Measurements from ENCODE around the gene VNN1. TPM values are rescaled to one million over a fixed set of nuclear protein-coding genes. Genes with fewer than 3 reads are reported as not detected.
"Not testable (repeated sequence)": the region's sequence is repeated elsewhere in the genome, so short reads cannot be mapped to it uniquely, and the experiment has no call there.

VNN1 gene
- total and polyA plus RNA-seq, 7 donors = 0.06 to 0.62 (median 0.32) TPM

DNA sequence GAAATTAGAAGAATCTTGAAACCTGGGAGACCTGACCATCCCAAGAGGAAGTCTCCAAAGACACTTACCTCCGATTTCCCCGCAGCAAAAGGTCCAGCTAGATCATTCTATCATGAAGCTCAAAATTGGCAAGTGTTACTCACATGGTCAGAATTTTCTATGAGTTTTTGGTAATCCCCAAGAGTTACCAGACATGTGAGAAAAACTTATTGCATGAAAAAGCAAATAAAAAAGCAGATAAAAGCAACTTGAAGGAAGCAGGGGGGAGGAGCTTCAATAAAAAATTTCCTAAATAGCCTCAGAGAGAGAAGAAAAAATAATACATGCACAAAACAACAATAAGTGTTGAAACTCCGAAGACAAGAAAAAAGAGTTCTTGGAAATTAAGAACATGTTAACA, 27.3 kb downstream of the VNN1 start:
- H3K27me3 ChIP-seq (ENCODE audit: insufficient read depth in 3 of 3, low read length in 2 of 3) = peaks cover 0 to 10% (median 0%) of the 10 kb centered on the region in 3 donors
- no peak for ATAC-seq

DNA sequence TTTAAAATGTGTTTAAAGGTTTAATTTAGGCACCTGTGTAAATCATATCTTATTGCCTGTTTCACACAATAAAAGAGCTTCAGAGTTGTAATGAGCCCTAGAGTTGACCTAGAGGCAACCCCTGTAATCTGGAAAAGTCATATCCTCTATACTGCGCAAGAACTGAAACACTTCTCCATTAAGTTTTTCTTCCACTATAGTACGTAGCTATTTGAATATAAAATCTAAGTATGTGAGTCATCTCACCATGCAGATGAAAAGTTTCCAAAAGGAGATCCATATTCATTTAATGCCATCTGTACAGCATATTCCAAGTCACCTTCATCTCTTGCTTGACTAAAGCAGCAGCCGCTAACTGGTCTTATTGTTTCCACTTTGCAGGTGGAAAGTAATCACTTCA, 28.8 kb downstream of the VNN1 start:
- Histone ChIP-seq H3K9me3 (no peaks in the 10 kb centered on the region), H3K4me1 (no peaks in the 10 kb centered on the region), H3K27me3 (ENCODE audit: insufficient read depth in 3 of 3, low read length in 2 of 3) (peaks cover 0 to 10% (median 0%) of the 10 kb centered on the region in 3 donors), H3K27ac (no peak overlapping the region), H3K36me3 (ENCODE audit: insufficient read depth in 1 of 2, low read depth in 1 of 2) (no peaks in the 10 kb centered on the region), H3K4me3 (no peak overlapping the region)
- intact Hi-C loops (cut with DNase I) = no loop called here
- DNase-seq (no peak), ATAC-seq (no peak)
- TF ChIP-seq, protein P1, sequence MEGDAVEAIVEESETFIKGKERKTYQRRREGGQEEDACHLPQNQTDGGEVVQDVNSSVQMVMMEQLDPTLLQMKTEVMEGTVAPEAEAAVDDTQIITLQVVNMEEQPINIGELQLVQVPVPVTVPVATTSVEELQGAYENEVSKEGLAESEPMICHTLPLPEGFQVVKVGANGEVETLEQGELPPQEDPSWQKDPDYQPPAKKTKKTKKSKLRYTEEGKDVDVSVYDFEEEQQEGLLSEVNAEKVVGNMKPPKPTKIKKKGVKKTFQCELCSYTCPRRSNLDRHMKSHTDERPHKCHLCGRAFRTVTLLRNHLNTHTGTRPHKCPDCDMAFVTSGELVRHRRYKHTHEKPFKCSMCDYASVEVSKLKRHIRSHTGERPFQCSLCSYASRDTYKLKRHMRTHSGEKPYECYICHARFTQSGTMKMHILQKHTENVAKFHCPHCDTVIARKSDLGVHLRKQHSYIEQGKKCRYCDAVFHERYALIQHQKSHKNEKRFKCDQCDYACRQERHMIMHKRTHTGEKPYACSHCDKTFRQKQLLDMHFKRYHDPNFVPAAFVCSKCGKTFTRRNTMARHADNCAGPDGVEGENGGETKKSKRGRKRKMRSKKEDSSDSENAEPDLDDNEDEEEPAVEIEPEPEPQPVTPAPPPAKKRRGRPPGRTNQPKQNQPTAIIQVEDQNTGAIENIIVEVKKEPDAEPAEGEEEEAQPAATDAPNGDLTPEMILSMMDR (IDR thresholded peaks at IDR 0.05) = no peak
- 66 to 69% (median 67%) methylated on average over 3 of the region's 3 CpGs for WGBS, 3 donors

More for the DNA sequence above, 27.3 kb downstream of the VNN1 start:
- intact Hi-C loops (cut with DNase I) = no loop called here
- Histone ChIP-seq H3K4me3 (no peak overlapping the region), H3K27ac (no peak overlapping the region), H3K9me3 (no peaks in the 10 kb centered on the region), H3K36me3 (ENCODE audit: insufficient read depth in 1 of 2, low read depth in 1 of 2) (no peaks in the 10 kb centered on the region), H3K4me1 (no peaks in the 10 kb centered on the region)
- no peak for DNase-seq
- TF ChIP-seq, protein P1 (IDR thresholded peaks at IDR 0.05) = no peak
- 84 to 94% (median 91%) methylated on average over 3 of the region's 3 CpGs for WGBS, 3 donors

DNA sequence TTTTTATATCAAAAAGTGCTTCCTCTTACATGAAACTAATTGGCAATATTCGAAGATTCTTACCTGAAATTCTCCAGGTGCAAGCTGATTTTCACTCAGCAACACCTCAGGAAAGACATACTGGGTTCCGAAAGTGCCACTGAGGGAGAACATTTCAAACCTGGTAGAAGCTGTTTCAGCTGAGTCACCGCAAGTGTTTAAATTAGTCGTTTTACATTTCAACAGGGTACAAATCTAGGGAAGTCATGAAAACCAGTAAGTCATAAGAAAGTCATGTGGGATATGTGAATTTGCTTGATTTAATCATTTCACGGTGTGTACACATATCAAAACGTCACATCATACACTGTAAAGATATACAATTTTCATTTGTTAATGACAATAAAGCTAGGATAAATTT, 29.6 kb downstream of the VNN1 start:
- DNase-seq = no peak
- Histone ChIP-seq H3K27ac (no peak overlapping the region), H3K4me3 (no peak overlapping the region), H3K27me3 (ENCODE audit: insufficient read depth in 3 of 3, low read length in 2 of 3) (peaks cover 0 to 5% (median 0%) of the 10 kb centered on the region in 3 donors), H3K4me1 (no peaks in the 10 kb centered on the region), H3K36me3 (ENCODE audit: insufficient read depth in 1 of 2, low read depth in 1 of 2) (no peaks in the 10 kb centered on the region), H3K9me3 (no peaks in the 10 kb centered on the region)
- no peak for ATAC-seq
- intact Hi-C loops (cut with DNase I) = no loop called here
- 77 to 82% (median 80%) methylated on average over 6 of the region's 6 CpGs for WGBS, 3 donors
- TF ChIP-seq, protein P1 (IDR thresholded peaks at IDR 0.05) = no peak

DNA sequence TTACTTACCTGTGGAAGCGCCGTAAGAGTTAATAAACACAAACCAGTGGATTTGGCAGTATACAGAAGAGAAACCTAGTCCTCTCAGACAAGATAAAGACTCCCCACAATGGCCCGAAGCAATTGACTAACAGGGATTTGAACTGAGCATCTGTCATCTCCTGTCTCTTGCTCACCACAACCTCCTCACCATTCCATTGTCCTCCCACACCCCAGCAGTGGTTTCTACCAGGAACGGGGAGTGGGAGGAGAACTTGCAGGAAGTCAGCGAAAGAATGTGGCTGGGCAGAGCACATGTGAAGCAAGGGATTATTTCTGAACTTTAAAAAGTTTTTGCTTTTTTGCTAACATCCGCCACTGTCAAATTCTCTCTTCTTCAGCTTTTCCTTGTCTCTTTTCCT, 30.3 kb downstream of the VNN1 start:
- WGBS, 3 donors = 63 to 81% (median 80%) methylated on average over 6 of the region's 6 CpGs
- no peaks in the 10 kb centered on the region for H3K36me3 ChIP-seq (ENCODE audit: insufficient read depth in 1 of 2, low read depth in 1 of 2)
- no peak overlapping the region for H3K27ac ChIP-seq
- no peak overlapping the region for H3K4me3 ChIP-seq
- DNase-seq = no peak
- ATAC-seq = no peak
- intact Hi-C loops (cut with DNase I) = no loop called here
- TF ChIP-seq, protein P1 (IDR thresholded peaks at IDR 0.05) = no peak
- H3K27me3 ChIP-seq (ENCODE audit: insufficient read depth in 3 of 3, low read length in 2 of 3) = peaks cover 0 to 5% (median 0%) of the 10 kb centered on the region in 3 donors
- H3K4me1 ChIP-seq = no peaks in the 10 kb centered on the region
- no peaks in the 10 kb centered on the region for H3K9me3 ChIP-seq

DNA sequence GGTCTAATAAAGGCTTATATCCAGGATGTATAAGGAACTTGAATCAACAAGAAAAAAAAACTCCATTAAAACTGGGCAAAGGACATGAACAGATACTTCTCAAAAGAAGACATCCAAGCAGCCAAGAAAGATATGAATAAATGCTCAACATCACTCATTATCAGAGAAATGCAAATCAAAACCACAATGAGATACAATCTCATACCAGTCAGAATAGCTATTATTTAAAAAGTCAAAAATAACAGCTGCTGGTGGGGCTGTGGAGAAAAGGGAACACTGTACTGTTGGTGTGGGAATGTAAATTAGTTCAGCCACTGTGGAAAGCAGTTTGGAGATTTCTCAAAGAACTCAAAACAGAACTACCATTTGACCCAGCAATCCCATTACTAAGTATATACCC, 34.8 kb downstream of the VNN1 start:
- H3K27me3 ChIP-seq (ENCODE audit: insufficient read depth in 3 of 3, low read length in 2 of 3); H3K9me3 ChIP-seq; H3K36me3 ChIP-seq (ENCODE audit: insufficient read depth in 1 of 2, low read depth in 1 of 2); H3K27ac ChIP-seq; H3K4me3 ChIP-seq; H3K4me1 ChIP-seq; DNase-seq; ATAC-seq: not testable (repeated sequence)
- intact Hi-C loops (cut with DNase I) = loop anchor here in 1 of 2 donors (10.0 kb wide), 1 partner anchor 86 kb away; no protein-coding TSS in a partner anchor
